ENCODE measurements around the gene PTPRD.

DNA sequence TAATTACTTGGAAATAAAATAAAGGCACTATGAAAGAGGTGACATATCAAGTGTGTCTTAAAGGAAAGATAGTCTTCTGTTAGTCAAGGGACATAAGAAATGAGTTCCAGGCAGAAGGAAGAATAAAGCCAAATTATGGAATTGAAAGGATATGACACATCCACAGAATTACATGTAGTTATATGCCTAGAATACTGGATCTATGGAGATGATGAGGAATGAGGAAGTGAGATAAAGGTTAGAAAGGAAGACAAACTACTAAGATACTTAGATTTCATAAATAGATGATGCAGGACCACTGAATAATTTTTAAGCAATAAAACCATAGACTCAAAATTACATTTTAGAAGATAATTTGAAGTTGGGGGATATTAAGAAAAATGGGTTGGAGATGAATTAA is 609.8 kb downstream of the PTPRD start:
- TF ChIP-seq, protein P1, sequence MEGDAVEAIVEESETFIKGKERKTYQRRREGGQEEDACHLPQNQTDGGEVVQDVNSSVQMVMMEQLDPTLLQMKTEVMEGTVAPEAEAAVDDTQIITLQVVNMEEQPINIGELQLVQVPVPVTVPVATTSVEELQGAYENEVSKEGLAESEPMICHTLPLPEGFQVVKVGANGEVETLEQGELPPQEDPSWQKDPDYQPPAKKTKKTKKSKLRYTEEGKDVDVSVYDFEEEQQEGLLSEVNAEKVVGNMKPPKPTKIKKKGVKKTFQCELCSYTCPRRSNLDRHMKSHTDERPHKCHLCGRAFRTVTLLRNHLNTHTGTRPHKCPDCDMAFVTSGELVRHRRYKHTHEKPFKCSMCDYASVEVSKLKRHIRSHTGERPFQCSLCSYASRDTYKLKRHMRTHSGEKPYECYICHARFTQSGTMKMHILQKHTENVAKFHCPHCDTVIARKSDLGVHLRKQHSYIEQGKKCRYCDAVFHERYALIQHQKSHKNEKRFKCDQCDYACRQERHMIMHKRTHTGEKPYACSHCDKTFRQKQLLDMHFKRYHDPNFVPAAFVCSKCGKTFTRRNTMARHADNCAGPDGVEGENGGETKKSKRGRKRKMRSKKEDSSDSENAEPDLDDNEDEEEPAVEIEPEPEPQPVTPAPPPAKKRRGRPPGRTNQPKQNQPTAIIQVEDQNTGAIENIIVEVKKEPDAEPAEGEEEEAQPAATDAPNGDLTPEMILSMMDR (conservative IDR thresholded peaks at IDR 0.05; ENCODE audit: low read depth, low read length), result no peak
- no peak for TF ChIP-seq EZH2 (IDR thresholded peaks at IDR 0.05; ENCODE audit: borderline replicate concordance, low read depth, low read length, poor library complexity, severe bottlenecking)
